Measurements from ENCODE around the gene KRT73. TPM values are rescaled to one million over a fixed set of nuclear protein-coding genes. Genes with fewer than 3 reads are reported as not detected.

The KRT73 gene
- total RNA-seq, 1 experiment from 2014 or later = not detected

DNA sequence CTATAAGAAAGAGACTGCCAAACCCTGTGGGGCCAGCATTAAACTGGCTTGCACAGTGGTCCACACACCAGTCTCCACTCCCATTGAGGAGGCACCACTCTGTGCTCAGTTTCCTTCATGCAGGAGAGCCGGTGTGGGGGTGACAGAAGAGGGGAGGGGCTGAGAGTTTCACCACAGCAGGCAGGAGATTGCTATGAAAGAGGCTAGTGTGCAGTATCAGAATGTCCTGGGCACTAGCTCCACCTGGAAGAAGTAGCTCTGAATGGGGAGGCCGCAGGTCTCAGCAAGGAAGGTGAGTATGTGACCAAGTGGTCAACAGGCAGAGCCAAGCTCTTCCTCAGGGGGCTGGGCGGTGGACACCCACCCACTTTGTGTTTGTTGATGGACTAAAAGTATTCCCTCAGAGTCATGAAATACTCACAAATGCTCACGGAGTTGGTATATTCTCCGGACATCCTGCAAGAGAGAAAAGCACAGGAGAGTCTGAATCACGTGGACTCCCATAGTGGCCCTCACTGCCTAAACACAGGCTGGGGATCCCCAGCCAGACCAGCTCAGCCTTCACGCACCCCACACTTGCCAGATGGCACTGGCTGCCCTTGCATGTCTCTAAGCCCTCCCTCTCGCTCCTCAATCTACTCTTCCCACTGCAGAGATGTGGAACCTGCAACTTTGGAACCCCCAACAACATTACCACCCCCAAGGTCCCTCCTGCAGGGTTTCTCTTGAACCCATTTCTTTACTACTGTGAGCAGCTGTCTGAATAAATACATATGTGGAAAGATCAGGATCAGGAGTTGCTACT lies 9.3 kb downstream of the KRT73 start:
- Histone ChIP-seq H4K8ac (replicated peaks; ENCODE audit: insufficient read length, low read depth, low read length) (no peak overlapping the region), H3K18ac (ENCODE audit: insufficient read length, low read depth, low read length) (no peak overlapping the region), H3K14ac (ENCODE audit: insufficient read depth, low read length) (no peak overlapping the region), H3K23ac (ENCODE audit: insufficient read length, low read depth, low read length) (no peak overlapping the region), H2BK20ac (ENCODE audit: low read depth, low read length, poor library complexity, severe bottlenecking) (no peak overlapping the region), H3K56ac (ENCODE audit: insufficient read length, low read depth, low read length) (no peak overlapping the region), H3K4me2 (ENCODE audit: insufficient read depth, insufficient read length, low read length) (no peak overlapping the region), H2AFZ (ENCODE audit: low read length) (no peak overlapping the region), H2BK15ac (ENCODE audit: low read depth, low read length) (no peak overlapping the region), H3K27ac (ENCODE audit: insufficient read length, low read depth, low read length) (no peak overlapping the region), H4K91ac (ENCODE audit: insufficient read length, low read depth, low read length) (no peak overlapping the region), H3K27me3 (ENCODE audit: insufficient read depth, low read length) (no peaks in the 10 kb centered on the region), H3K79me2 (ENCODE audit: insufficient read depth, low read length) (no peaks in the 10 kb centered on the region), H3K4me1 (ENCODE audit: insufficient read depth, low read length) (no peaks in the 10 kb centered on the region), H2AK5ac (ENCODE audit: insufficient read length, low read length) (no peak overlapping the region), H3K79me1 (ENCODE audit: insufficient read depth, low read depth, low read length, poor library complexity, severe bottlenecking) (no peaks in the 10 kb centered on the region), H4K5ac (ENCODE audit: insufficient read length, low read depth, low read length) (no peak overlapping the region), H3T11ph (ENCODE audit: low read length) (no peak overlapping the region), H2BK5ac (ENCODE audit: insufficient read length, low read length) (no peak overlapping the region), H4K20me1 (ENCODE audit: control insufficient read depth, insufficient read depth, insufficient read length) (no peaks in the 10 kb centered on the region), H3K4ac (ENCODE audit: low read depth, low read length) (no peak overlapping the region), H3K23me2 (ENCODE audit: insufficient read length, low read depth, low read length, poor library complexity, severe bottlenecking) (no peaks in the 10 kb centered on the region), H3K9ac (ENCODE audit: extremely low read depth, insufficient read length, low read length) (no peak overlapping the region), H2BK12ac (ENCODE audit: insufficient read length, low read depth, low read length) (no peak overlapping the region), H2BK120ac (ENCODE audit: low read depth, low read length, poor library complexity, severe bottlenecking) (no peak overlapping the region), H3K9me3 (ENCODE audit: control insufficient read depth, low read depth, low read length) (no peaks in the 10 kb centered on the region)
- TF ChIP-seq, protein P1, sequence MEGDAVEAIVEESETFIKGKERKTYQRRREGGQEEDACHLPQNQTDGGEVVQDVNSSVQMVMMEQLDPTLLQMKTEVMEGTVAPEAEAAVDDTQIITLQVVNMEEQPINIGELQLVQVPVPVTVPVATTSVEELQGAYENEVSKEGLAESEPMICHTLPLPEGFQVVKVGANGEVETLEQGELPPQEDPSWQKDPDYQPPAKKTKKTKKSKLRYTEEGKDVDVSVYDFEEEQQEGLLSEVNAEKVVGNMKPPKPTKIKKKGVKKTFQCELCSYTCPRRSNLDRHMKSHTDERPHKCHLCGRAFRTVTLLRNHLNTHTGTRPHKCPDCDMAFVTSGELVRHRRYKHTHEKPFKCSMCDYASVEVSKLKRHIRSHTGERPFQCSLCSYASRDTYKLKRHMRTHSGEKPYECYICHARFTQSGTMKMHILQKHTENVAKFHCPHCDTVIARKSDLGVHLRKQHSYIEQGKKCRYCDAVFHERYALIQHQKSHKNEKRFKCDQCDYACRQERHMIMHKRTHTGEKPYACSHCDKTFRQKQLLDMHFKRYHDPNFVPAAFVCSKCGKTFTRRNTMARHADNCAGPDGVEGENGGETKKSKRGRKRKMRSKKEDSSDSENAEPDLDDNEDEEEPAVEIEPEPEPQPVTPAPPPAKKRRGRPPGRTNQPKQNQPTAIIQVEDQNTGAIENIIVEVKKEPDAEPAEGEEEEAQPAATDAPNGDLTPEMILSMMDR (conservative IDR thresholded peaks at IDR 0.05) = no peak
- Mint-ChIP-seq H3K36me3 (ENCODE audit: insufficient read depth in 1 of 3, low read depth in 3 of 3) (no peaks in the 10 kb centered on the region), H3K27me3 (ENCODE audit: low read depth) (peaks cover 42% of the 10 kb centered on the region), H3K4me3 (no peak overlapping the region), H3K4me1 (peaks cover 0 to 4% of the 10 kb centered on the region in 2 experiments; a peak in 2 of 4 replicates), H3K9me3 (no peaks in the 10 kb centered on the region), H3K27ac (peak overlapping the region in 1 of 3 experiments; percentile 20; a peak in 1 of 7 replicates)
- peak; percentile 22 for DNase-seq
- no CpG with 5 or more reads among the region's 8 CpGs for WGBS (ENCODE audit: extremely low coverage, insufficient read length, low lambda C conversion rate)
